Measurements from ENCODE around the gene B3GNT4.

Gene B3GNT4

DNA sequence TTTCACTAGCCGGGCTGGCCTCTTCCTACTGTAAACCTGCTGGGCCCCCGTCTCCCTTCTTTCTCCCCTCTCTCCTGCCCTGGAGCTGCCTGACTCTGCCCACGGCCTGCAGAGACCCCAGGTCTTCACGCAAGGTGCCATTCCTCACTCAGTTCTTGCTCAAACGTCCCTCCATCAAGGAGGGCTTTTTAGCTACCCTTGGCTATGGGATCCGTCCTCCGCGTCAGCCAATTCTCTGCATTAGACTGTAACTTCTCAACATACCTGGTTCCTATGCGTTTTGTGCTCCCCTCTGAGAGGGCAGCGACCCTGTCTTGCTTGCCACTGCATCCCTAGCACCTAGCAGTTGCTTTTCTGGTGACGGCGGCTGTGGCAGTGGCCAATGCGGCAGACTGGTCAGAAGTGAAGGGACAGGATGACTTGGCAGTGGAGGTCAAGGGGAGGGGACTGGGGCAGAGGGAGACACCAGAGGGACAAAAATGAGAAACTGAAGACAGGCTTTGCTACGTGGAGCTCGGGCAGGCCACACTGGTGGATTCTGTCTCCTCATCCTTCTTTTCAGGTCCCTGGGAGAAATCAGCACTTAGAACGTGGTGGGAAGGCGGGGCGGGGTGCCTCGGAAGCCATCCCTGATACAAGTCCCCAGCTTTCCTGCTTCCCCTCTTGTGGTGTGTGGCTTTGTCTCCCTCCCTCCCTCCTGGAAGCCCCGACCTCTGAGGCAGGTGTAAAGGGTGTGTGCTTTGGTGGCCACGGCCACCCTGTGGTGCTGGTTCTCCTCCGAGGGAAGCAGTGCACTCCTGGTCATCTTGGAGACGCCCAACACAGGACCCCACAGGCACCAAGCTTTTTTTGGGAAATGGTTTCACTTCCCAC lies 1.8 kb downstream of the B3GNT4 start:
- Mint-ChIP-seq H3K9me3 (no peaks in the 10 kb centered on the region), H3K27me3 (ENCODE audit: low read depth) (peaks cover 59% of the 10 kb centered on the region), H3K4me3 (peak overlapping the region; percentile 81 to 86 (median 82)), H3K36me3 (ENCODE audit: low read depth) (peaks cover 22% of the 10 kb centered on the region), H3K4me1 (peaks cover 5% of the 10 kb centered on the region), H3K27ac (no peak overlapping the region)
- TF ChIP-seq CTCF (IDR thresholded peaks at IDR 0.05; ENCODE audit: unreplicated experiment in 3 of 3) = no peak

DNA sequence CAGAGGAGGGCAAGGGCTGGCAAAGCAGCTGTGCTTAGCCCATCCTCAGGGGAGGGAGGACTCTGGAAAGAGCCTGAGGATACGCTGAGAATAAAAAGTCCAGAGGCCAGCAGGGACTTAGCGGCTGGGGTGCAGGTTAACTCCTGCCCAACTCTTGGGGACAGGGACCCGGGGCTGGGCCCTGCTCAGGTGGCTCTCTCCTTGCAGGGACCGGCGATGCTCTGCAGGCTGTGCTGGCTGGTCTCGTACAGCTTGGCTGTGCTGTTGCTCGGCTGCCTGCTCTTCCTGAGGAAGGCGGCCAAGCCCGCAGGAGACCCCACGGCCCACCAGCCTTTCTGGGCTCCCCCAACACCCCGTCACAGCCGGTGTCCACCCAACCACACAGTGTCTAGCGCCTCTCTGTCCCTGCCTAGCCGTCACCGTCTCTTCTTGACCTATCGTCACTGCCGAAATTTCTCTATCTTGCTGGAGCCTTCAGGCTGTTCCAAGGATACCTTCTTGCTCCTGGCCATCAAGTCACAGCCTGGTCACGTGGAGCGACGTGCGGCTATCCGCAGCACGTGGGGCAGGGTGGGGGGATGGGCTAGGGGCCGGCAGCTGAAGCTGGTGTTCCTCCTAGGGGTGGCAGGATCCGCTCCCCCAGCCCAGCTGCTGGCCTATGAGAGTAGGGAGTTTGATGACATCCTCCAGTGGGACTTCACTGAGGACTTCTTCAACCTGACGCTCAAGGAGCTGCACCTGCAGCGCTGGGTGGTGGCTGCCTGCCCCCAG lies 2.8 kb downstream of the B3GNT4 start:
- TF ChIP-seq CTCF (IDR thresholded peaks at IDR 0.05; ENCODE audit: unreplicated experiment in 3 of 3) = no peak
- peaks cover 5% of the 10 kb centered on the region for H3K4me1 Mint-ChIP-seq
- peaks cover 59% of the 10 kb centered on the region for H3K27me3 Mint-ChIP-seq (ENCODE audit: low read depth)
- peaks cover 25% of the 10 kb centered on the region for H3K36me3 Mint-ChIP-seq (ENCODE audit: low read depth)
- H3K4me3 Mint-ChIP-seq = peak overlapping the region in 2 of 3 experiments; percentile 54 to 62
- H3K27ac Mint-ChIP-seq = no peak overlapping the region
- H3K9me3 Mint-ChIP-seq = no peaks in the 10 kb centered on the region

GRCh38 chr12:122206976-122207375 lies 3.5 kb downstream of the B3GNT4 start:
- H3K36me3 Mint-ChIP-seq (ENCODE audit: low read depth) = peaks cover 32% of the 10 kb centered on the region
- no peaks in the 10 kb centered on the region for H3K9me3 Mint-ChIP-seq
- H3K4me1 Mint-ChIP-seq = peaks cover 5% of the 10 kb centered on the region
- H3K27ac Mint-ChIP-seq = no peak overlapping the region
- H3K4me3 Mint-ChIP-seq = no peak overlapping the region
- H3K27me3 Mint-ChIP-seq (ENCODE audit: low read depth) = peaks cover 53% of the 10 kb centered on the region
- TF ChIP-seq CTCF (IDR thresholded peaks at IDR 0.05; ENCODE audit: unreplicated experiment in 3 of 3) = no peak

GRCh38 chr12:122207391-122207790 lies 3.9 kb downstream of the B3GNT4 start:
- H3K4me3 Mint-ChIP-seq = no peak overlapping the region
- peaks cover 5% of the 10 kb centered on the region for H3K4me1 Mint-ChIP-seq
- H3K36me3 Mint-ChIP-seq (ENCODE audit: low read depth) = peaks cover 36% of the 10 kb centered on the region
- H3K9me3 Mint-ChIP-seq = no peaks in the 10 kb centered on the region
- no peak for TF ChIP-seq CTCF (IDR thresholded peaks at IDR 0.05; ENCODE audit: unreplicated experiment in 3 of 3)
- peaks cover 51% of the 10 kb centered on the region for H3K27me3 Mint-ChIP-seq (ENCODE audit: low read depth)
- H3K27ac Mint-ChIP-seq = no peak overlapping the region

DNA sequence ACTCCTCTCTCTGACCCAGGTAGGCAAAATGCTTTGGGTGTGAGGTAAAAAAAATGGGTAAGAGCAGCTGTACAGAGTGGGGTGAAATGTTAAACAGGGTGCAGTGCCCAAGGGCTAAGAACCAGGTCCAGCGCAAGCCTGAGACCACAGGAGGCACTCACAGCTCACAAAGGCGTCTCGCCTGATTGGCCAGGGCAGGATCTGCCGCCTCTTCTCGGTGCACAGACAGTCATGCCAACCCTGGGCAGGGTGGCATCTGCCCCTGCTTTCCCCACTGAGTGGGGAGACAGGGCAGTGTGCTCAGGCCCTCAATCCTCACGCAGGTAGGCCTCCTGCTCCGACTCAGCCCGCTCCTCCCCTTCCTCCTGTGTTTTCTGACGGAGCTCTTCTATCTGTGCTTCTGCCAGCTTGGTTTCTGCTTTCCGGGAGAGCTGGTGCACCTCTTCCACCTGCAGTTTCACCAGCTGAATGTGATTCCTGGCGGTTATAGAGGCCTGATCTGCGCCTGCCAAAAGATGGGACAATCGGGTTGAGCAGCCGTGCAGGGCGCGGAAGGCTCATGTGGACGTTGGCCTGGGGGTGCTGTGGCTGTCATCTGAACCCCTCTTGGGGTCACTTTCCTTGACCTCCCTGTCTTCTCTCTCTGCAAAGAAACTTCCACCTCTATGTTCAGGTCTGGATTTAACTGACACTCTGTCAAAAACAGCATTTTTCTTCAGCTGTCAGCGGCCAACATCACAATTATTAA lies 4.7 kb downstream of the B3GNT4 start:
- Mint-ChIP-seq H3K4me1 (peaks cover 5% of the 10 kb centered on the region), H3K27ac (no peak overlapping the region), H3K36me3 (ENCODE audit: low read depth) (peaks cover 40% of the 10 kb centered on the region), H3K27me3 (ENCODE audit: low read depth) (peaks cover 43% of the 10 kb centered on the region), H3K4me3 (no peak overlapping the region), H3K9me3 (no peaks in the 10 kb centered on the region)
- no peak for TF ChIP-seq CTCF (IDR thresholded peaks at IDR 0.05; ENCODE audit: unreplicated experiment in 3 of 3)

All from nephron (organoid).